NOMO-1 treated with DMSO at 0.1 percent for 48 hours (cell line): ENCODE results near the gene ARHGAP32.

Experiments
- DNase-seq: peaks from one replicate; lab custom pipeline; 2025; ENCODE audit not compliant: unreplicated experiment; lab: John Stamatoyannopoulos, UW

ARHGAP32 gene

GRCh38 chr11:129192150-129192549 is at the start of gene ARHGAP32:
TSS of gene ARHGAP32 (minus strand) at chr11:129192325. CDS start at chr11:129192198, 127 bp downstream.
- no peak for DNase-seq

- no peak for DNase-seq
Measured at GRCh38 chr11:129239207-129239606, 47.1 kb upstream of the ARHGAP32 start.

- no peak for DNase-seq
Measured at GRCh38 chr11:129237880-129238638, 45.9 kb upstream of the ARHGAP32 start.

- no peak for DNase-seq
Measured at GRCh38 chr11:129237456-129237855, 45.3 kb upstream of the ARHGAP32 start.

GRCh38 chr11:129236850-129237249 is 44.7 kb upstream of the ARHGAP32 start:
- no peak for DNase-seq

GRCh38 chr11:129234978-129235377 is 42.9 kb upstream of the ARHGAP32 start:
- no peak for DNase-seq

- peak; percentile 15 for DNase-seq
Measured at GRCh38 chr11:129230006-129230405, 37.9 kb upstream of the ARHGAP32 start.

GRCh38 chr11:129226207-129226798 is 34.2 kb upstream of the ARHGAP32 start:
- no peak for DNase-seq

GRCh38 chr11:129225190-129225589 is 33.1 kb upstream of the ARHGAP32 start:
- DNase-seq, result no peak

GRCh38 chr11:129224538-129224937 is 32.4 kb upstream of the ARHGAP32 start:
- DNase-seq, result no peak

- no peak for DNase-seq
Measured at GRCh38 chr11:129223701-129224149, 31.6 kb upstream of the ARHGAP32 start.

- no peak for DNase-seq
Measured at GRCh38 chr11:129223260-129223659, 31.1 kb upstream of the ARHGAP32 start.

GRCh38 chr11:129222158-129222557 is 30.0 kb upstream of the ARHGAP32 start:
- no peak for DNase-seq

- no peak for DNase-seq
Measured at GRCh38 chr11:129215506-129216245, 23.6 kb upstream of the ARHGAP32 start.

GRCh38 chr11:129214710-129215295 is 22.7 kb upstream of the ARHGAP32 start:
- no peak for DNase-seq

- DNase-seq, result no peak
Measured at GRCh38 chr11:129213261-129213660, 21.1 kb upstream of the ARHGAP32 start.

- DNase-seq, result no peak
Measured at GRCh38 chr11:129211397-129211796, 19.3 kb upstream of the ARHGAP32 start.

- peak; percentile 67 for DNase-seq
Measured at GRCh38 chr11:129210831-129211181, 18.7 kb upstream of the ARHGAP32 start.

- peak; percentile 67 for DNase-seq
Measured at GRCh38 chr11:129209891-129210830, 18.0 kb upstream of the ARHGAP32 start.

GRCh38 chr11:129208863-129209262 is 16.7 kb upstream of the ARHGAP32 start:
- no peak for DNase-seq
